ENCODE measurements around the gene TTLL9. TPM values are rescaled to one million over a fixed set of nuclear protein-coding genes. Genes with fewer than 3 reads are reported as not detected.

TTLL9 gene
- total and polyA plus RNA-seq, 4 donors = 0.06 to 0.08 TPM; not detected in 2

- no peaks in the 10 kb centered on the region for H3K27me3 ChIP-seq (ENCODE audit: control insufficient read depth in 4 of 4, insufficient read depth in 4 of 4, low read length in 3 of 4)
- no peak for DNase-seq (ENCODE audit: low spot score)
- WGBS = 94% methylated on average over 2 of the region's 2 CpGs
- H3K4me1 ChIP-seq (ENCODE audit: control insufficient read depth in 4 of 4, insufficient read depth in 4 of 4, low read length in 3 of 4) = no peaks in the 10 kb centered on the region
- H3K36me3 ChIP-seq (ENCODE audit: control insufficient read depth in 4 of 4, insufficient read depth in 3 of 4, low read depth in 1 of 4, low read length in 3 of 4) = peaks cover 0 to 15% (median 7%) of the 10 kb centered on the region in 4 donors
- no peak overlapping the region for H3K4me3 ChIP-seq (ENCODE audit: low read depth in 1 of 3, low read length in 3 of 3)
- no peak overlapping the region for H3K9ac ChIP-seq (ENCODE audit: low read depth in 1 of 2, low read length in 2 of 2)
- no peaks in the 10 kb centered on the region for H3K9me3 ChIP-seq (ENCODE audit: control insufficient read depth in 4 of 4, low read length in 3 of 4)
- H3K27ac ChIP-seq (ENCODE audit: low read depth in 1 of 2, low read length in 2 of 2) = no peak overlapping the region
- TF ChIP-seq FOXA1 (IDR thresholded peaks at IDR 0.05) (no peak), HNF4G (IDR thresholded peaks at IDR 0.05) (no peak), ATF3 (IDR thresholded peaks at IDR 0.05) (no peak), HNF4A (conservative IDR thresholded peaks at IDR 0.05) (no peak), GABPA (IDR thresholded peaks at IDR 0.05 in 1 of 2, conservative IDR thresholded peaks at IDR 0.05 in 1 of 2) (no peak), NR2F2 (IDR thresholded peaks at IDR 0.05) (no peak), TAF1 (conservative IDR thresholded peaks at IDR 0.05) (no peak), RAD21 (IDR thresholded peaks at IDR 0.05) (no peak), JUND (IDR thresholded peaks at IDR 0.05) (no peak), YY1 (IDR thresholded peaks at IDR 0.05) (no peak), MAX (IDR thresholded peaks at IDR 0.05) (no peak), SP1 (IDR thresholded peaks at IDR 0.05) (no peak), EGR1 (IDR thresholded peaks at IDR 0.05; ENCODE audit: low read depth in 2 of 2) (no peak)
These were observed 69.2 kb downstream of the TTLL9 start for GRCh38 chr20:31939661-31940060.

- WGBS = 65% methylated on average over 2 of the region's 2 CpGs
- H3K36me3 ChIP-seq (ENCODE audit: control insufficient read depth in 4 of 4, insufficient read depth in 3 of 4, low read depth in 1 of 4, low read length in 3 of 4) = peaks cover 6 to 48% (median 39%) of the 10 kb centered on the region in 4 donors
- no peaks in the 10 kb centered on the region for H3K9me3 ChIP-seq (ENCODE audit: control insufficient read depth in 4 of 4, low read length in 3 of 4)
These were observed 72.6 kb downstream of the TTLL9 start for GRCh38 chr20:31943052-31943471.

GRCh38 chr20:31945319-31945718 is 74.9 kb downstream of the TTLL9 start:
- H3K4me1 ChIP-seq (ENCODE audit: control insufficient read depth in 4 of 4, insufficient read depth in 4 of 4, low read length in 3 of 4) = peaks cover 0 to 2% (median under 1%) of the 10 kb centered on the region in 4 donors
- H3K9me3 ChIP-seq (ENCODE audit: control insufficient read depth in 4 of 4, low read length in 3 of 4) = no peaks in the 10 kb centered on the region
- DNase-seq (ENCODE audit: low spot score) = no peak
- no peak overlapping the region for H3K4me3 ChIP-seq (ENCODE audit: low read depth in 1 of 3, low read length in 3 of 3)
- H3K36me3 ChIP-seq (ENCODE audit: control insufficient read depth in 4 of 4, insufficient read depth in 3 of 4, low read depth in 1 of 4, low read length in 3 of 4) = peaks cover 7 to 63% (median 50%) of the 10 kb centered on the region in 4 donors
- H3K27me3 ChIP-seq (ENCODE audit: control insufficient read depth in 4 of 4, insufficient read depth in 4 of 4, low read length in 3 of 4) = no peaks in the 10 kb centered on the region
- WGBS = 93% methylated on average over 4 of the region's 4 CpGs
- TF ChIP-seq FOXA2 (IDR thresholded peaks at IDR 0.05) = no peak
- TF ChIP-seq EGR1 (IDR thresholded peaks at IDR 0.05; ENCODE audit: low read depth in 2 of 2) = no peak
- no peak for TF ChIP-seq MAX (IDR thresholded peaks at IDR 0.05)
- no peak for TF ChIP-seq HNF4A (conservative IDR thresholded peaks at IDR 0.05)
- TF ChIP-seq GABPA (IDR thresholded peaks at IDR 0.05 in 1 of 2, conservative IDR thresholded peaks at IDR 0.05 in 1 of 2) = no peak
- TF ChIP-seq HNF4G (IDR thresholded peaks at IDR 0.05) = no peak
- TF ChIP-seq REST (IDR thresholded peaks at IDR 0.05) = no peak
- H3K27ac ChIP-seq (ENCODE audit: low read depth in 1 of 2, low read length in 2 of 2) = no peak overlapping the region
- no peak overlapping the region for H3K9ac ChIP-seq (ENCODE audit: low read depth in 1 of 2, low read length in 2 of 2)

More at GRCh38 chr20:31943052-31943471, 72.6 kb downstream of the TTLL9 start:
- no peak for DNase-seq (ENCODE audit: low spot score)
- H3K4me1 ChIP-seq (ENCODE audit: control insufficient read depth in 4 of 4, insufficient read depth in 4 of 4, low read length in 3 of 4) = no peaks in the 10 kb centered on the region
- TF ChIP-seq RXRA (IDR thresholded peaks at IDR 0.05) = no peak
- H3K27me3 ChIP-seq (ENCODE audit: control insufficient read depth in 4 of 4, insufficient read depth in 4 of 4, low read length in 3 of 4) = no peaks in the 10 kb centered on the region
- no peak overlapping the region for H3K27ac ChIP-seq (ENCODE audit: low read depth in 1 of 2, low read length in 2 of 2)
- H3K4me3 ChIP-seq (ENCODE audit: low read depth in 1 of 3, low read length in 3 of 3) = no peak overlapping the region
- H3K9ac ChIP-seq (ENCODE audit: low read depth in 1 of 2, low read length in 2 of 2) = no peak overlapping the region
